Measurements from ENCODE around the gene EOLA1. TPM values are rescaled to one million over a fixed set of nuclear protein-coding genes. Genes with fewer than 3 reads are reported as not detected.

Gene EOLA1
- total RNA-seq, 1 experiment from 2014 or later, result 7.9 TPM

- Histone ChIP-seq H3K27me3 (ENCODE audit: insufficient read depth, low read length) (no peaks in the 10 kb centered on the region), H3K27ac (ENCODE audit: insufficient read length, low read depth, low read length) (no peak overlapping the region), H4K5ac (ENCODE audit: insufficient read length, low read depth, low read length) (no peak overlapping the region), H2BK5ac (ENCODE audit: insufficient read length, low read length) (no peak overlapping the region), H3K79me1 (ENCODE audit: insufficient read depth, low read depth, low read length, poor library complexity, severe bottlenecking) (no peaks in the 10 kb centered on the region), H3K14ac (ENCODE audit: insufficient read depth, low read length) (no peak overlapping the region), H3K23me2 (ENCODE audit: insufficient read length, low read depth, low read length, poor library complexity, severe bottlenecking) (no peaks in the 10 kb centered on the region), H2AK5ac (ENCODE audit: insufficient read length, low read length) (no peak overlapping the region), H3T11ph (ENCODE audit: low read length) (no peak overlapping the region), H3K4ac (ENCODE audit: low read depth, low read length) (no peak overlapping the region), H3K4me1 (ENCODE audit: insufficient read depth, low read length) (no peaks in the 10 kb centered on the region), H3K9ac (ENCODE audit: extremely low read depth, insufficient read length, low read length) (no peak overlapping the region), H2BK12ac (ENCODE audit: insufficient read length, low read depth, low read length) (no peak overlapping the region), H3K79me2 (ENCODE audit: insufficient read depth, low read length) (no peaks in the 10 kb centered on the region), H3K9me3 (ENCODE audit: control insufficient read depth, low read depth, low read length) (peaks cover 56% of the 10 kb centered on the region), H4K91ac (ENCODE audit: insufficient read length, low read depth, low read length) (no peak overlapping the region), H3K23ac (ENCODE audit: insufficient read length, low read depth, low read length) (no peak overlapping the region), H2BK15ac (ENCODE audit: low read depth, low read length) (no peak overlapping the region), H4K20me1 (ENCODE audit: control insufficient read depth, insufficient read depth, insufficient read length) (no peaks in the 10 kb centered on the region), H4K8ac (replicated peaks; ENCODE audit: insufficient read length, low read depth, low read length) (no peak overlapping the region), H3K4me2 (ENCODE audit: insufficient read depth, insufficient read length, low read length) (no peak overlapping the region), H2BK120ac (ENCODE audit: low read depth, low read length, poor library complexity, severe bottlenecking) (no peak overlapping the region), H3K56ac (ENCODE audit: insufficient read length, low read depth, low read length) (no peak overlapping the region), H2BK20ac (ENCODE audit: low read depth, low read length, poor library complexity, severe bottlenecking) (no peak overlapping the region), H3K18ac (ENCODE audit: insufficient read length, low read depth, low read length) (no peak overlapping the region), H2AFZ (ENCODE audit: low read length) (no peak overlapping the region)
- DNase-seq, result no peak
- TF ChIP-seq CTCF (conservative IDR thresholded peaks at IDR 0.05), result no peak
- peaks cover 48 to 58% of the 10 kb centered on the region in 2 experiments for H3K9me3 Mint-ChIP-seq
- no CpG with 5 or more reads among the region's 4 CpGs for WGBS (ENCODE audit: extremely low coverage, insufficient read length, low lambda C conversion rate)
- no peak overlapping the region for H3K27ac Mint-ChIP-seq
- H3K4me3 Mint-ChIP-seq, result no peak overlapping the region
- H3K36me3 Mint-ChIP-seq (ENCODE audit: insufficient read depth in 1 of 3, low read depth in 3 of 3), result peaks cover 18 to 61% (median 60%) of the 10 kb centered on the region in 3 experiments; a peak in 6 of 7 replicates
- H3K27me3 Mint-ChIP-seq (ENCODE audit: low read depth), result no peaks in the 10 kb centered on the region; the same call in 1 of the 2 replicates
- no peaks in the 10 kb centered on the region for H3K4me1 Mint-ChIP-seq
Observed at GRCh38 chrX:149498767-149499166, 42.0 kb upstream of the EOLA1 start.

Data from H9 (cell line).